GM19328 (cell line): ENCODE measurements around the gene MYL6B.

ENCODE experiments used
- ATAC-seq: cut with Tn5 transposase; IDR thresholded peaks from one replicate; pipeline ENCODE4 v1.9.1; 2021; ENCODE audit warnings: mild to moderate bottlenecking, moderate library complexity; ENCODE audit not compliant: unreplicated experiment

MYL6B gene

DNA sequence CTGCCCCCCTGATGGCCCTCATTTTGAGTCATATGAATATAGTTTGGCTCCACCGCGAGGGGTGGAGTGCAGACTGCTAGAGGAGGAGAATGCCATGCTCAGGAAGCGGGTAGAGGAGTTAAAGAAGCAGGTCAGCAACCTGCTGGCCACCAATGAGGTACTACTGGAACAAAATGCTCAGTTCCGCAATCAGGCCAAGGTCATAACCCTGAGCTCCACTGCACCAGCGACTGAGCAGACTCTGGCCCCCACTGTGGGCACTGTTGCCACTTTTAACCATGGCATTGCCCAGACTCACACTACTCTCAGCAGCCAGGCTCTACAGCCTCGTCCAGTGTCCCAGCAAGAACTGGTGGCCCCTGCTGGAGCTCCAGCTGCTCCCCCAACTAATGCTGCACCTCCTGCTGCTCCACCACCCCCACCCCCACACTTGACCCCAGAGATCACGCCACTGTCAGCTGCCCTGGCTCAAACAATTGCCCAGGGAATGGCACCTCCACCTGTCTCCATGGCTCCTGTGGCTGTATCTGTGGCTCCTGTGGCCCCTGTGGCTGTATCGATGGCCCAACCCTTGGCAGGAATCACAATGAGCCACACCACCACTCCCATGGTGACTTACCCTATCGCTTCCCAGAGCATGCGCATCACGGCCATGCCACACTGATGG lies 31.1 kb upstream of the MYL6B start:
- no peak for ATAC-seq

- ATAC-seq: no peak
Observed at GRCh38 chr12:56122637-56123036, 29.8 kb upstream of the MYL6B start.

GRCh38 chr12:56124133-56124532 lies 28.3 kb upstream of the MYL6B start:
- no peak for ATAC-seq

- ATAC-seq: no peak
Observed at GRCh38 chr12:56126732-56127239, 25.6 kb upstream of the MYL6B start.

DNA sequence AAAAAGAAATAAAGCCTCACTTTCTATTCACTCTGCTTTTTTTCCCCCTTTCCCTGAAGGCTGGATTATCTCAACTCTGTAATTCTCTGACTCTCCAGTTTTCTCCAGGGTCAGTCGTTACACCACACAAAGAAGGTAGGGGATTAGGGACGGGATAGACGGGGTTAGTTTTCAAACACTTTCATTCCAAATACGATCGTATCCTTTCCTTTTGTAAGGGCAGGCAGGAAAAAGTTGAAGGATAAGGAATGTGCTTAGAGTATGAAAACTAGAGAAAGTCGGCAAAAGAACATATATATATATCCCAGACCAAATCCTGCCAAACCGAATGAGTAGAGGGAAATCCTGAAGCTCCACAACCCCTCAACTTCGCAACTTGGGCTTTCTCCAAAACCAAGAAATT lies 24.9 kb upstream of the MYL6B start:
- ATAC-seq: no peak

GRCh38 chr12:56127888-56128669 lies 24.3 kb upstream of the MYL6B start, which contains the start of gene ESYT1:
Gene ESYT1 (plus strand): TSS chr12:56128267. CDS start chr12:56128320, 53 bp downstream.
- ATAC-seq: peak; percentile 92

GRCh38 chr12:56128670-56129205 lies 23.6 kb upstream of the MYL6B start:
- ATAC-seq: no peak

DNA sequence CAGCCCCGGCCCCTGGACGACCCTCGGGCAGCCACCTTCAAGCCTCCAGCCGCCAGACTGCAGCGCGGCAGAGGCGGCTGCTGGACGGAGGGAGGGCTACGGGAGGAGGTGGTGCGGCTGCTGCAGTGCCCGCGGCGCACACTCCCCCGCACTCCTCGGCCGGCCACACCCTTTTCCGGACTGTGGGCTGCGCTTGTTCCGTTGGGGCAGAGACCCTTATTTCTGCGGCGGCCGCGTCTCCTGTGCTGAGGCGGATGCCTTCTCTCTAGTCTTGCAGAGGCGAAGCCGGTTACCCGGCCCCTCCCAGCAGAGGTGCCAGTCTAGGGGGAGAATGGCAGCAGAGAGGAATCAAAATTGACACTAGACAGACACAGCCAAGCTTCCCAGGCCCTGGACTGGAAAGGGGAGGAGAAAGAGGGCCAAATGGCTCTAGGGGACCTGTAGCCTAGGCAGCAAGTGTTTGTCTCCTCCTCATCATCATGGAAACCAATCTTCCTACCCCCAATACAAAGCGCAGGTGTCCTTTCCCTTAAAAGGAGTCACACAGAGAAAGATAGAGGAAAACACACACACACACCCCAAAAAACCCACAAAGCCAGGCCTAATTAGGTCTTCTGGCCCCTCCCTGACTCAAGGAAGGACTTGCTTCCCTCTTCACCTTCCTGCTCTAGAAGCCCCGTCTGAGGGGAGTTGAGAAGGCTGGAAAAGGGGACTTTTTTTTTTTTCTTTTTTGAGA lies 23.0 kb upstream of the MYL6B start:
- ATAC-seq: no peak

DNA sequence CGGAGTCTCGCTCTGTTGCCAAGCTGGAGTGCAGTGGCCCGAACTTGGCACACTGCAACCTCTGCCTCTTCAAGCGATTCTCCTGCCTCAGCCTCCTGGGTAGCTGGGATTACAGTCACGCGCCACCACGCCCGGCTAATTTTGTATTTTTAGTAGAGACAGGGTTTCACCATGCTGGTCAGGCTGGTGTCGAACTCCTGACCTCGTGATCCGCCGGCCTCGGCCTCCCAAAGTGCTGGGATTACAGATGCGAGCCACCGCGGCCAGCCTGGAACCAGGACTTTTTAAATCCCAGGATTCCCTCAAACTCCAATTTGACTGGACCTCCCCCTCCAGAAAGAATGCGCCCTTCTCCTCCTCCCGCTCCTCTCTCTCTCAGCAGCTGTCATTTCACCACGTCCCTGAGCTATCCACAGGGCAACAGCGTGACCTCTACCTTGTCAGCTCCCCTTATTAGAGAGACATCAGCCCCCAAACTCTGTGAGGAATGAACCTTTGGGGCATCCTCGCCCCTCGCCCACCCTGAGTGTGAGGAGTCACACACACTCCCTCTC lies 22.4 kb upstream of the MYL6B start:
- ATAC-seq: no peak

DNA sequence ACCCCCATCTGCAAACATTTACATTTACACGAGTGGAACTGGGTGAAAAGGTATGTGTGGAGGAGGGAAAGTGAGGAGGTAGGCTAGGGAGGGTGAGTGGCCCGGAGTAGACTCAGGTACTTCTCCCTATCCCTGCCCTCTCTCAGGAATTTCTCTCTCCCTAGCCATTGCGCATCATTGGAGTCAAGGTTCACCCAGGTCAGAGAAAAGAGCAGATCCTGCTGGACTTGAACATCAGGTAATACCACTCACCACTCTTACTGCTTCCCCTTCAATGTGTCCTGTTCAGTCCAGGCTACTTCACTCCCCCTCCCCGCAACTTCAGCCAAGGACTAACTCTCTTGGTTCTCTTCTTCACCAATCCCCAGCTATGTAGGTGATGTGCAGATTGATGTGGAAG lies 21.5 kb upstream of the MYL6B start:
- ATAC-seq: no peak

DNA sequence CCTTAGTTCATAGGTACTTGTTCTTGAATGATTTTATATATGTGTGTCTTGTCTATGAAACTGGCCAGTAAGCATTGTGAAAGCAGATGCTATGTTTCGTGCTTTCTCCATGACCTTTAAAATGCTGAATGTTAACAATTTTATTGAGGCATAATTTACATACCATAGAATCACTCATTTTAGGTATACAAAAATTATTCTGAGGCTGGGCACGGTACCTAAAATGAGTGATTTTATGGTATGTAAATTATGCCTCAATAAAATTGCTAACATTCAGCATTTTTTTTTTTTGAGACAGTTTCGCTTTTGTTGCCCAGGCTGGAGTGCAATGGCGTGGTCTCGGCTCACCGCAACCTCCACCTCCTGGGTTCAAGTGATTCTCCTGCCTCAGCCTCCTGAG lies 17.5 kb upstream of the MYL6B start:
- ATAC-seq: no peak

- no peak for ATAC-seq
Observed at GRCh38 chr12:56137853-56138571, 14.4 kb upstream of the MYL6B start.

- no peak for ATAC-seq
Observed at GRCh38 chr12:56141946-56142784, 10.2 kb upstream of the MYL6B start.

- no peak for ATAC-seq
Observed at GRCh38 chr12:56143217-56143616, 9.2 kb upstream of the MYL6B start.

DNA sequence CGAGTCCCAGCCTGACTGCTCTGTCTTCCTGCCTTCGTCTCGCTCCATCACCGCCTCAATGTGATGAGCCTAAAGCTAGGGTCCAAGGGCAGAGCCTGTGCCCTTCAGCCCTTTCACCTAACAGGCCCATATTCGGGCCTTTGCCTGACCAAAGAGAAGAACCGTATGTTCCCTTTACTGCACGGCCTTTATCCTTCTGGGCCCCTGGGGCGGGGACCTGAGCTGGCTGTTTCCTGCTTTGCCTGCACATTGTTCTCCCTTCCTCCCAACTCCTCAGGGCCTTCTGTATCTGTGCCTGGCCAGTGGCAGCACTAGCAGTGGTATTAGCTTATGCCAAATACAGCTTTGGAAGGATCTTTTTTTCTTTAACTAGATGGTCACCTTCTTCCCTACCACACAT lies 8.5 kb upstream of the MYL6B start:
- no peak for ATAC-seq

DNA sequence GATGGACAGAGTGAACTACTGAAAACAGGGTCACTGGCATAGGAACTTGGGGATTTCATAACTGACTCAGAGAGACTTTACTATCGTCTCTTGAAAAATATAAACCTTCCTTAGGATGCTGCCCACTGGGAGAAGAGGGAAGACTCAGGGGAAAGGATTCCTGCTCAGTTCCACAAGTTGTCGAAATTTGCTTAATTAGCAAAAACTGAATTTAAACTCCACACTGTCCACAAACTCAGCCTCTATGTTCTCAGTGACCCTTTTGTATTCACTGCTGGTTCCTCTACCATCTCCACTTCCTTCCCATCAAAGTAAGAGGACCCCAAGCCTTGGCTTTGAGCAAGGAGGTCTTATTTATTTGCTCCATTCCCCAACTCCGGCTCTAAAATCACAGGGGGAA lies 7.2 kb upstream of the MYL6B start:
- ATAC-seq: no peak

- no peak for ATAC-seq
Observed at GRCh38 chr12:56146492-56147460, 5.6 kb upstream of the MYL6B start.

- no peak for ATAC-seq
Observed at GRCh38 chr12:56150563-56150962, 1.8 kb upstream of the MYL6B start.
